HG03066 (cell line): Measurements from ENCODE around the gene UBA5.

ENCODE experiments used
- ATAC-seq: cut with Tn5 transposase; IDR thresholded peaks from one replicate; pipeline ENCODE4 v1.9.1; 2021; ENCODE audit warnings: low read depth; ENCODE audit not compliant: unreplicated experiment

The UBA5 gene

DNA sequence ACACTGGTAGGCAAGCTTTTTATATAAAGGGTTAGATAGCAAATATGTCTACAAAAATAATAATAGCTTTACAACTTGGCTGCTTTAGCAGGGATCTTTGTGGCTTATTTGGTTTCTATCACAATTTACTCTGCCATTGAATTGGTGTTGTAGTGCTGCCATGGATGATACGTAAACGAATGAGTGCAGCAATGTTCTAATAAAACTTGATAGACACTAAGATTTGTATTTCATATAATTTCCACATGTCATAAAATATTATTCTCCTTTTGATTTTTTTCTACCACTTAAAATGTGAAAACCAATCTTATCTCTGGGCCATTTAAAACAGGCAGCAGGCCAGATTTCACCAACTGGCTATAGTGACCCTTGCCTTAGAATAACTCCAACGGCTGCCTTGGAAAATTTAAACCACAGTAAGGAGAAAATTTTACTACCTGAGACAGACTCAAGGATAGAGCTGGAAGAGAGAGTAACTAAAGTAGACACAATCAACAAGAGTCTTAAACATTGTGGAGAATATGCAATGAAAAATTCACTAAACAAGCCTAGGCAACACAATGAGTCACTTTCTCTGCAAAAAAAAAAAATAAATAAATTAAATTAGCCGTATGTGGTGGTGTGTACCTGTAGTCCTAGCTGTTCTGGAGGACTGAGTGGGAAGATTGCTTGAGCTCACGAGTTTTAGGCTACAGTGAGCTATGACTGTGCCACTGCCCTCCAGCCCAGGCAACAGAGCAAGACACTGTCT is 54.0 kb downstream of the UBA5 start:
- ATAC-seq = no peak

- no peak for ATAC-seq
Measured at GRCh38 chr3:132716372-132716771, 56.2 kb downstream of the UBA5 start.

GRCh38 chr3:132720228-132720627 is 60.1 kb downstream of the UBA5 start:
- no peak for ATAC-seq

GRCh38 chr3:132721479-132722164 is 61.5 kb downstream of the UBA5 start:
- ATAC-seq = peak; percentile 24

- ATAC-seq = peak; percentile 83
Measured at GRCh38 chr3:132722165-132723023, 62.3 kb downstream of the UBA5 start, which contains the start of gene NPHP3. Gene NPHP3, minus strand, starts transcription at chr3:132722409. Its CDS starts 54 bp downstream, at chr3:132722355.

DNA sequence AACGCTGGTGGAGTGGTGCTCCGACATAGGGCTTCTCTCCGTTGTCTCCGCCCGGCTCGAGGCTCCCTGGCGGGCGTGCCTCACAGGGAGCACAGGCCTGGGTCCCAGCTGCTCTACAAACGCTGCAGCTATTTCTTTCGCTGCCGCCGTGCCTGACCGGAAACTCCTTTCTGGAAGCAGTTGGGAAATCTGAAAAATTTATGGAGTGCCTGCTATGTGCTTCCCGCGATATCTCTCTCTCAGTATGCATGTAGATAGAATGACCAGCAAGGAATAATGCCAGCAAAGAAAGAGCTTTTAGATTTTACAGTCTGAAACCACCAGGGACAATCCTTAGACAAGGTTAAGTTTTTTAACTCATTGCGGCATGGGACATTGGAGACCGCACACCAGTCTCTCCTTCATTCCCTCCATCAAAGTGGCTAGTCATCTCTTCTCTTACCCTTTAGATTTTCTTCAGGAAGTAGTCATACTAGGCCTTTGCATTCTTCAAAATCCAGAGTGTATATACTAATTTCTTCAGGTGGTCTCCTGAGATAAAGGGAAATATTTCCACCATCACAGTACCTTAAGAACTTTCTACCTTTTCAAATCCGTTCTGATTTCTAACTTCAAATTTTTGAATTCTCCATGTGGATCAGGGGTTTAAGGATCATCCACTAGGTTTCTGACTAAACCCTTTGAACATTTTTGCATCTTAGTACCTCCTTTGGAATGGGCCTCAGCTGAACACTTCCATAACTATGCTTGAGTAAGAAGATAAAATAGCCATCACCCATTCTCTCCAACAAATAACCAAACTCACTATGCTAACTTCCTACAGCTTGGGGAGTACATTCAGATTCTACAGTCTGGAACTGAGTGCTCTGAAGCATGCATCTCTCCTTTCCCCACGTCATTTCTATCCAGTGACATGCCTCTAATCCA is 63.2 kb downstream of the UBA5 start:
- ATAC-seq = no peak

DNA sequence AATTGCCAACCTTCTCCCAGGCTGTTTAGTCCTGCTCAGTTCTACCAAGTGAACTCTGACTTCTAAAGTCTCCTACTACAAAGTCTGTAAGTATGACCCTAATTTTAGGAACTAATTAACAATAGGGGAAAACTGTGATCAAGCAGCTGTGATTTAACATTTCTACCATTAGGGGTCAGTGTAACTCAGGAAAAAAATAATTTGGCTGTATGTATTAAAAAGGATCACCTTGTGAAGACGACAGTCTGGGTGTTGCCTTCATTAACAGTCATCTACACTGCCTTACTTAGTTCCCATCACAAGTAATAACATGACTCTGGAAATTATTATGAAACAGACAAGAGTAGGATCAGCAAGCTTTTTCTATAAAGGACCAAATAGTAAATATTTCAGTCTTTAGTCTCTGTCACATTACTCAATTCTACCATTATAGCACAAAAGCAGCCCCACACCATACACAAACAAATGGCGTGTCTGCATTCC is 66.3 kb downstream of the UBA5 start:
- no peak for ATAC-seq
